SIG-M5 treated with dmso at 0.1 percent for 504 hours (cell line): ENCODE measurements around the gene SVIL.
"Not testable (repeated sequence)": the region's sequence is repeated elsewhere in the genome, so short reads cannot be mapped to it uniquely, and the experiment has no call there.

Experiments
- DNase-seq: peaks from one replicate; lab custom pipeline; 2025; ENCODE audit not compliant: unreplicated experiment; lab: John Stamatoyannopoulos, UW

Gene SVIL

GRCh38 chr10:29522061-29522855 lies 112.5 kb downstream of the SVIL start:
- DNase-seq = no peak

- no peak for DNase-seq
These were observed 115.1 kb downstream of the SVIL start for GRCh38 chr10:29519659-29520058.

GRCh38 chr10:29517352-29517923 lies 117.3 kb downstream of the SVIL start:
- DNase-seq = peak; percentile 12

- not testable (repeated sequence) for DNase-seq
These were observed 118.3 kb downstream of the SVIL start for GRCh38 chr10:29516309-29516932.

GRCh38 chr10:29515879-29516278 lies 118.9 kb downstream of the SVIL start:
- not testable (repeated sequence) for DNase-seq

GRCh38 chr10:29515104-29515503 lies 119.7 kb downstream of the SVIL start:
- DNase-seq = not testable (repeated sequence)

GRCh38 chr10:29514306-29514705 lies 120.5 kb downstream of the SVIL start:
- no peak for DNase-seq

- no peak for DNase-seq
These were observed 122.3 kb downstream of the SVIL start for GRCh38 chr10:29512425-29512974.

- not testable (repeated sequence) for DNase-seq
These were observed 123.0 kb downstream of the SVIL start for GRCh38 chr10:29511806-29512205.

- DNase-seq = not testable (repeated sequence)
These were observed 124.2 kb downstream of the SVIL start for GRCh38 chr10:29510483-29511157.

- no peak for DNase-seq
These were observed 126.1 kb downstream of the SVIL start for GRCh38 chr10:29508554-29509244.

GRCh38 chr10:29507750-29508149 lies 127.0 kb downstream of the SVIL start:
- not testable (repeated sequence) for DNase-seq

GRCh38 chr10:29506324-29506921 lies 128.3 kb downstream of the SVIL start:
- not testable (repeated sequence) for DNase-seq

- DNase-seq = no peak
These were observed 132.4 kb downstream of the SVIL start for GRCh38 chr10:29502351-29502750.

- no peak for DNase-seq
These were observed 133.1 kb downstream of the SVIL start for GRCh38 chr10:29501692-29502091.

- DNase-seq = no peak
These were observed 134.7 kb downstream of the SVIL start for GRCh38 chr10:29499993-29500537.

GRCh38 chr10:29496341-29497162 lies 138.2 kb downstream of the SVIL start:
- no peak for DNase-seq

- DNase-seq = no peak
These were observed 139.4 kb downstream of the SVIL start for GRCh38 chr10:29495366-29495765.

GRCh38 chr10:29493697-29494096 lies 141.1 kb downstream of the SVIL start:
- DNase-seq = no peak
